HG02642 (cell line): Measurements from ENCODE around the gene THADA.
"Not testable (repeated sequence)": the region's sequence is repeated elsewhere in the genome, so short reads cannot be mapped to it uniquely, and the experiment has no call there.

Experiments used
- ATAC-seq: cut with Tn5 transposase; IDR thresholded peaks from one replicate; pipeline ENCODE4 v1.9.1; 2021; ENCODE audit warnings: mild to moderate bottlenecking; ENCODE audit not compliant: unreplicated experiment, poor library complexity

Gene THADA

GRCh38 chr2:43314299-43314927 lies 281.4 kb downstream of the THADA start:
- no peak for ATAC-seq

- ATAC-seq: no peak
Observed at GRCh38 chr2:43313642-43314017, 282.2 kb downstream of the THADA start.

GRCh38 chr2:43312755-43313641 lies 282.8 kb downstream of the THADA start:
- no peak for ATAC-seq

GRCh38 chr2:43311276-43311675 lies 284.6 kb downstream of the THADA start:
- no peak for ATAC-seq

- no peak for ATAC-seq
Observed at GRCh38 chr2:43309935-43310334, 285.9 kb downstream of the THADA start.

- no peak for ATAC-seq
Observed at GRCh38 chr2:43307973-43308372, 287.9 kb downstream of the THADA start.

GRCh38 chr2:43307046-43307445 lies 288.8 kb downstream of the THADA start:
- ATAC-seq: no peak

GRCh38 chr2:43306197-43306596 lies 289.6 kb downstream of the THADA start:
- ATAC-seq: no peak

- no peak for ATAC-seq
Observed at GRCh38 chr2:43305517-43305916, 290.3 kb downstream of the THADA start.

- ATAC-seq: no peak
Observed at GRCh38 chr2:43305012-43305411, 290.8 kb downstream of the THADA start.

- no peak for ATAC-seq
Observed at GRCh38 chr2:43303889-43304288, 291.9 kb downstream of the THADA start.

- no peak for ATAC-seq
Observed at GRCh38 chr2:43302961-43303494, 292.8 kb downstream of the THADA start.

- ATAC-seq: no peak
Observed at GRCh38 chr2:43302182-43302960, 293.5 kb downstream of the THADA start.

- no peak for ATAC-seq
Observed at GRCh38 chr2:43300781-43301583, 294.9 kb downstream of the THADA start.

GRCh38 chr2:43300222-43300621 lies 295.6 kb downstream of the THADA start:
- no peak for ATAC-seq

- no peak for ATAC-seq
Observed at GRCh38 chr2:43298500-43298899, 297.3 kb downstream of the THADA start.

- not testable (repeated sequence) for ATAC-seq
Observed at GRCh38 chr2:43297740-43298139, 298.1 kb downstream of the THADA start.

- no peak for ATAC-seq
Observed at GRCh38 chr2:43294973-43295603, 300.8 kb downstream of the THADA start.
